Osteoblast (primary cell): ENCODE results near the gene IPPK. TPM values are rescaled to one million over a fixed set of nuclear protein-coding genes. Genes with fewer than 3 reads are reported as not detected.

Experiments
- DNase-seq: peaks from one replicate; pipeline ENCODE4 v3.0.0; 2011; ENCODE audit warnings: low spot score, mixed read lengths; ENCODE audit not compliant: insufficient read length; ENCODE audit errors: missing footprints
- H2AFZ ChIP-seq: 2 replicates; pipeline ENCODE4 v1.6.0; 2011; ENCODE audit warnings: mild to moderate bottlenecking, low read length
- H3K27ac ChIP-seq: 2 replicates; pipeline ENCODE4 v1.5.1; 2011; ENCODE audit warnings: mild to moderate bottlenecking, low read depth, low read length, moderate library complexity
- H3K27me3 ChIP-seq: 2 replicates; pipeline ENCODE4 v1.6.0; 2012; ENCODE audit warnings: mild to moderate bottlenecking, control low read depth, inconsistent platforms, low read length, moderate library complexity; ENCODE audit not compliant: insufficient read depth
- H3K36me3 ChIP-seq: 2 replicates; pipeline ENCODE4 v1.5.1; 2011; ENCODE audit warnings: mild to moderate bottlenecking, low read length, control low read depth, moderate library complexity; ENCODE audit not compliant: insufficient read depth
- H3K4me1 ChIP-seq: 2 replicates; pipeline ENCODE4 v1.5.1; 2011; ENCODE audit warnings: mild to moderate bottlenecking, low read length, control low read depth, moderate library complexity; ENCODE audit not compliant: insufficient read depth
- H3K4me2 ChIP-seq: 2 replicates; pipeline ENCODE4 v1.6.0; 2011; ENCODE audit warnings: mild to moderate bottlenecking, low read length; ENCODE audit not compliant: insufficient read depth
- H3K4me3 ChIP-seq: fragments of 200-600 bp; sonication (generic); 3 replicates; pipeline ENCODE4 v1.5.1; 2012; ENCODE audit warnings: mild to moderate bottlenecking, low read length, inconsistent platforms; ENCODE audit not compliant: insufficient read depth
- H3K79me2 ChIP-seq: 2 replicates; pipeline ENCODE4 v1.6.0; 2012; ENCODE audit warnings: mild to moderate bottlenecking, low read length, control low read depth, inconsistent platforms; ENCODE audit not compliant: insufficient read depth
- H3K9me3 ChIP-seq: 2 replicates; pipeline ENCODE4 v1.5.1; 2011; ENCODE audit warnings: low read depth, low read length, control low read depth
- H4K20me1 ChIP-seq: 2 replicates; pipeline ENCODE4 v1.6.0; 2012; ENCODE audit warnings: mild to moderate bottlenecking, low read length, control low read depth; ENCODE audit not compliant: insufficient read depth
- total RNA-seq: library from RNA; depleted of rRNA; stranded (reverse); fragments of >200 nt; gene quantifications from 2 replicates; pipeline ENCODE4 v1.2.3, GENCODE V29; 2012
- TF ChIP-seq, protein P1 (sequence below): IDR thresholded peaks from 2 replicates; pipeline ENCODE4 v1.5.1; 2011; ENCODE audit warnings: mild to moderate bottlenecking, low read depth, low read length, moderate library complexity; ENCODE audit errors: extremely low read depth

IPPK gene
- total RNA-seq, 1 donor: 9.4 TPM

DNA sequence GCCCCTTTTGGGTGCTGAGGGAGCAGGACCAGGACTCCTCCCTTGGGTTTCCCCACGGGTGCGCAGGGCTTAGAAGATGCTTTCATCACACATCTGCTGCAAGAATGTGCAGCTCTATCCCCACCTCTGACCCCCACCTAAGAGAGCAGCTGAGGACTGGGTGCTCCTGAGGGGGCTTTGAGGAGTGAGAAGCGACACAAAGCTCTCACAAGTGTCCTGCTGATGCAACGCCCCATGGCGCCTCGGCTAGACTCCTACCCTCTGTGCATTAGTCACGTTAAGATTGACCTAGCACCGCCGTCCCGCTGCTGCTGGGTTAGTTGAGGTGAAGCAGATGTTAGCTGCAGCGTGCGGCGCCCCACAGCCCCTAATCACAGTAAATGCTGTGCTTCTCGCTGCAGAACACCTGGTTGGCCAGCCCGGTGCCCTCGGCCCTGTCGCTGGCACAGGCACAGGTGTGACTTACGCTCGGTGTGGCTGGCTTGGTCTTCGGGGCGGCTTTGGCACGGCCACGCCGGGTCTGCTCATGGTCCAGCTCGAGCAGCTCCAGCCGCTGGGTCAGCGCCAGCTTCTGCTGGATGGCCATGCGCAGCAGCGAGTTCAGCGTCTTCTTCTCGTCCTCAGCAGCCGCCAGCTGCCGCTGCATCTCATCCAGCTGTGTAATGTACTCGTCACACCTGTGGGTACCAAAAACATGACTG is 45.0 kb upstream of the IPPK start:
- Histone ChIP-seq H3K9me3 (no peaks in the 10 kb centered on the region), H3K79me2 (no peaks in the 10 kb centered on the region), H3K27me3 (no peaks in the 10 kb centered on the region), H2AFZ (no peak overlapping the region), H3K4me1 (no peaks in the 10 kb centered on the region), H3K4me3 (no peak overlapping the region), H4K20me1 (peaks cover 19% of the 10 kb centered on the region), H3K4me2 (no peak overlapping the region), H3K36me3 (peaks cover 64% of the 10 kb centered on the region), H3K27ac (no peak overlapping the region)
- peak; percentile 63 for DNase-seq
- TF ChIP-seq, protein P1, sequence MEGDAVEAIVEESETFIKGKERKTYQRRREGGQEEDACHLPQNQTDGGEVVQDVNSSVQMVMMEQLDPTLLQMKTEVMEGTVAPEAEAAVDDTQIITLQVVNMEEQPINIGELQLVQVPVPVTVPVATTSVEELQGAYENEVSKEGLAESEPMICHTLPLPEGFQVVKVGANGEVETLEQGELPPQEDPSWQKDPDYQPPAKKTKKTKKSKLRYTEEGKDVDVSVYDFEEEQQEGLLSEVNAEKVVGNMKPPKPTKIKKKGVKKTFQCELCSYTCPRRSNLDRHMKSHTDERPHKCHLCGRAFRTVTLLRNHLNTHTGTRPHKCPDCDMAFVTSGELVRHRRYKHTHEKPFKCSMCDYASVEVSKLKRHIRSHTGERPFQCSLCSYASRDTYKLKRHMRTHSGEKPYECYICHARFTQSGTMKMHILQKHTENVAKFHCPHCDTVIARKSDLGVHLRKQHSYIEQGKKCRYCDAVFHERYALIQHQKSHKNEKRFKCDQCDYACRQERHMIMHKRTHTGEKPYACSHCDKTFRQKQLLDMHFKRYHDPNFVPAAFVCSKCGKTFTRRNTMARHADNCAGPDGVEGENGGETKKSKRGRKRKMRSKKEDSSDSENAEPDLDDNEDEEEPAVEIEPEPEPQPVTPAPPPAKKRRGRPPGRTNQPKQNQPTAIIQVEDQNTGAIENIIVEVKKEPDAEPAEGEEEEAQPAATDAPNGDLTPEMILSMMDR: no peak

DNA sequence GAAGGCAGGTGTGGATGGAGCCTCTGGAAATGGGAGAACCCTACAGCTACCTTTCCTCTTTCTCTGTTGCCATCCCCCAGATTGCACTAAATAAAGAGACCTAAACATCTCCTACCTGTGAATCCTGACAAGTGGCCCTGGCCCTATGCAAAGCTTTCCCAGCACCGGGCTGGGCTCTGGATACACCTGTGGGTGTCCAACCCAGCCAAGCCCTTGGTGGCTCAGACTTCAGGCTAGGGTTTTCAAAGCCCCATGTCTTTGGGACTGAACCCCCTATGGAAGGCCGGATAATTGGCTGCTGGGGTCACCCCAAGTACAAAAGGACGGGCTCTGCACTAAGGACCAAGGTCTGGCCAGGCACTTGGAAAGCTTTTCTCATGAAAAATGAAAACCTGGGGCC is 44.1 kb upstream of the IPPK start:
- Histone ChIP-seq H3K36me3 (peaks cover 59% of the 10 kb centered on the region), H3K79me2 (no peaks in the 10 kb centered on the region), H3K4me3 (no peak overlapping the region), H3K27ac (no peak overlapping the region), H3K4me2 (no peak overlapping the region), H2AFZ (no peak overlapping the region), H3K4me1 (no peaks in the 10 kb centered on the region), H3K9me3 (no peaks in the 10 kb centered on the region), H4K20me1 (peaks cover 19% of the 10 kb centered on the region), H3K27me3 (no peaks in the 10 kb centered on the region)
- DNase-seq: peak; percentile 35
- TF ChIP-seq, protein P1: no peak

DNA sequence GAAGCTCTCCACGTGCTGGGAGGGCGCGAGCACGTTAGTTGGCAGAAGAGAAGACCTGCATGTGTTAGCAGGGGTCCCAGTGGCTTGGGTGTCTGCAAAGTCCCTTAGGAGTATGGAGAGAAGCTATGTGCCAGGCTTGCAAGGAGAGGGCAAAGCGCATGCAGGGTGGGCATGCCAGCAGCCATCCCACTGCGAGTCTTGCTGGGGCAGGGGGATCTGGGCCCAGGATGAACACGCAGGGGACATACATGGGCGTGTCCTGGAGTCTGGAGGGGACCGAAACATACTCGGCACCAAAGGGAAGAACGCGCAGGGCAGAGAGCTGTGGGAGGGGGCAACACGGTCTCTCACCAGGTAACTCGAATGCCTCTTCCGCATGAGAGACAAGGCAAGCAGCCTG is 43.6 kb upstream of the IPPK start:
- Histone ChIP-seq H3K27ac (no peak overlapping the region), H3K4me2 (no peak overlapping the region), H3K9me3 (no peaks in the 10 kb centered on the region), H3K4me1 (no peaks in the 10 kb centered on the region), H2AFZ (no peak overlapping the region), H3K4me3 (no peak overlapping the region), H3K36me3 (peaks cover 57% of the 10 kb centered on the region), H4K20me1 (peaks cover 19% of the 10 kb centered on the region), H3K79me2 (no peaks in the 10 kb centered on the region), H3K27me3 (no peaks in the 10 kb centered on the region)
- TF ChIP-seq, protein P1: no peak
- DNase-seq: no peak

DNA sequence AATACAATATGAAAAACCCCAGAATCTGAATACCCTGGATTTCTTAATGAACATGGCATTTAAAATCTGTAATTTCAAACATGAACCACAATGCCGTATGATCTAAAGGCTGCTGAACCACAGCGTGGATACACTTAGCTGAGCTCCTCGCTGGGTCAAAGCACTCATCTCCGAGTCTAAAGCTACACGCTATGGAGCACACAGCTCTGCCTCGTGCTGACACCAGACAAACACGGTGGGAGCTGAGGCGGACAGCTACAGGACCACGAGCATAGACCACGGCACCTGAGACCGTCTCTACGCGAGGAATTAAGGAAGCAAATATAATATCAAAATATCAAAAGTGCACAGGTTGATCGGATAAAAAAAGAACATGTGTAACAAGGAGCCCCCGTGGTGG is 42.8 kb upstream of the IPPK start:
- Histone ChIP-seq H3K4me1 (no peaks in the 10 kb centered on the region), H3K27me3 (no peaks in the 10 kb centered on the region), H3K4me3 (no peak overlapping the region), H3K36me3 (peaks cover 51% of the 10 kb centered on the region), H3K27ac (no peak overlapping the region), H3K79me2 (no peaks in the 10 kb centered on the region), H3K9me3 (no peaks in the 10 kb centered on the region), H4K20me1 (peaks cover 19% of the 10 kb centered on the region), H3K4me2 (no peak overlapping the region), H2AFZ (no peak overlapping the region)
- no peak for DNase-seq
- TF ChIP-seq, protein P1: no peak
